PC-9 (cell line): ENCODE measurements around the gene LCA5L.

Experiments used
- CTCF ChIP-seq: fragments of 200-600 bp; sonication (generic); conservative IDR thresholded peaks from 2 replicates; pipeline ENCODE4 v1.6.1; 2017; ENCODE audit warnings: mixed run types, antibody characterized with exemption, mild to moderate bottlenecking, moderate library complexity
- EZH2 ChIP-seq: fragments of 200-600 bp; sonication (generic); IDR thresholded peaks from 2 replicates; pipeline ENCODE4 v1.8.0; 2017; ENCODE audit warnings: antibody characterized with exemption, low read depth

DNA sequence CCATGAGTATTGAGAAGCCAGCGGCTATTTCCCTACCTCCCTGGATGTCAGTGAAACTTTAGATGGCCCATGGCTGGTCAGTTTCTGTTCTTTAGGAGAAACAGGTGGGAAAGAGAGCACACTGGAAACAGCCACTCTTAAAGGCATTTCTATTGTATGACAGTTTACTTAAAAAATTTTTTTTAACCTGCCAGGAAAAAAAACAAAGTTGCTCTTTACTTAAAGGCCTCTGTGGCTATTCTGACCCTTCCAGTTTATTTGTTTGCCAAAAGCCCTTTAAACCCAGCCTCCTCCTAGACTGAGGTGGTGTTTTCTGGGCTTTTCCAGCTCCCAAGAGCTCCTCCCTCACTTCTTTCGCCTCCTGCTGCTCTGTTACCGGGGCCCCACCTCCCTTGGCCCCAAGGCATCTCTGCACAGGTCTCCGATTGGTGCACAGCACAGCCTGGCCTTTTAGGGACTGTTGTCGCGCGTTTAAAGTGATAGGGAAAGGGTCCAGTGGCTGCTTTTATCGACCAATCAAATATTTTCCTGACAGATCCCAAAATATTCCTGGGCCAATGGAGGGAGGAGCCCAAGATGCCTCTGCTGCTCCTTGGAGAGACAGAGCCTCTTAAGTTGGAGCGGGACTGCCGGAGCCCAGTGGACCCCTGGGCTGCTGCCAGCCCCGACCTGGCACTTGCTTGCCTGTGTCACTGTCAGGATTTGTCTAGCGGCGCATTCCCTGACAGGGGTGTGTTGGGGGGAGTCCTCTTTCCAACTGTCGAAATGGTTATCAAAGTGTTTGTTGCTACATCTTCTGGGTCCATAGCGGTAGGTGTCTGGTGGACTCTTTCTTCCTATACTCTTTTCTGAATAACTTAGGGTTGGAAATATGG is 6.0 kb upstream of the LCA5L start, which contains the start of gene SH3BGR:
- TF ChIP-seq CTCF (no peak), EZH2 (no peak)
